Hippocampal formation (tissue), 2 donors: ENCODE measurements around the gene HOXB8.

Experiments used
- DNase-seq, 2 donors: peaks; one replicate each; lab custom pipeline; 2025; lab: John Stamatoyannopoulos, UW

Gene HOXB8

DNA sequence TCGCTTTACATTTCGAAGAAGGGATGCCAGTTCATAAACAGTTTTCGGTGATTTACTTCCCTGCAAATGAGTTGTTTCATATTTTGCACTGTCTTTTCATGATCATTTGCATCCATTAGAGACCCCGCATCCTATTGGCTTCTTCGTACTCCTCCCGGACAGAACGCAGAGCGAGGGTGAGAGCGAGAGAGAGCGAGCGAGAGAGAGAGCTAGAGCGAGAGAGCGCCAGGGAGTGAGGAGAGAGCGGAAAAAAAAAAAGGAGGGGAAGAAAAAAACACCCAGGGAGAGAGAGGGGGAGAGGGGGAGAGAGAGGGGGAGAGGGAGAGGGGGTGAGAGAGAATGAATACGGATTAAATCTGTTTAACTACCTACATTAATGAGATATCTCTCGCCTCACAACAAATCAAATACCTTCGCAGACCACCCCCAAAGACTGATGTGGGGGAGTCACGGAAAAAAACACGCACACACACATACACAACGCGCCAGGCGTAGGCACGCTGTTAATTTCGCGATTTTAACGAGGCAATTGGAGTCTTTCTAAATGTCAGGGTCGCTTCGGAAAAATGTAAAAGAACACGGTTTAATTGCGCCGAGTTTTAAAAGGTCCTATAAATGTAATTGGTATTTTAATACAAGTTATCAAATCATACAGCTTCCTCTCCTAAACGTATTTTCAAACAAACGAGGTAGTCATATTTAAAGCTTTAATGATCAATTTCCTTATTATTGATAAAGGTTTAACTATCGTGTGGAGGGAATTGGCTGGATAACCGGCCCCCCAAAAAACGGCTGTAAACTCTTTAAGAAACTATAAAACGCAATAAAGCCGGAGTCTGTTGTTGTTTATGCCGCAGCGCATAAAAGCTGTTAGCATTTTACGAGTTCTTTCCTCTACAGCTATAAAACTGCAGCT lies at the start of gene HOXB8:
Gene HOXB8, minus strand, starts transcription at position 246 of the 916 bp plus-strand sequence. CDS start 588 bp downstream, outside the sequence.
- no peak for DNase-seq

GRCh38 chr17:48663134-48663924 lies 48.2 kb upstream of the HOXB8 start:
- no peak for DNase-seq

GRCh38 chr17:48655913-48656312 lies 40.8 kb upstream of the HOXB8 start:
- no peak for DNase-seq

DNA sequence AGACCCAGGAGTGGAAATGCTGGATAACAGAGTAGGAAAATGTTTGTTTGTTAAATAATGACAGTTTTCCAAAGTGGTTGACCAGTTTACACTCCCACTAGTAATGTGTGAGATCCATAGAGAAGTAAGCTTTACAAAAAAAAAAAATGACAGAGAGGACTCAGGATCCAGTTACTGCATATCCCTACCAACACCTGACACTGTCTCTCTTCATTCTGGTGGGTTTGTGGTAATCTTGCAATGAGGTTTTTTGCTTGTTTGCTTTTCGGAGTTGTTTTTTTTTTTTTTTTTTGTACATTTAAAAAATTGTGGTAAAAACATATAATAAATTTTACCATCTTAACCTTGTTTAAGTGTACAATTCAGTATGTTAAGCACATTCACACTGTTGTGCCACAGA lies 34.6 kb upstream of the HOXB8 start:
- no peak for DNase-seq

DNA sequence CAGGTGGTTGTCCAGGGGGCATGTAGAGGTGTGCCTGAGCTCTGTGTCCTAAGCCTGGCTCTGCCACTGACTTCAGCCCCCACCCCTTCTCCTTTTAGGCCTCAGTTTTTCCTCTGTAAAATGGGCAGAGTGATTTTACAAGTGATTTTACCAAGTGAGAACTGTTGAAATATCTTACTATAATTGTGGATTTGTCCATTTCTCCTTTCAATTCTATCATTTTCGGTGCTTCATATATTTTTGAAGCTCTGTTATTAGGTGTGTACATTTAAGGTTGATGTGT lies 32.8 kb upstream of the HOXB8 start:
- DNase-seq: no peak

GRCh38 chr17:48647103-48647962 lies 32.2 kb upstream of the HOXB8 start:
- no peak for DNase-seq

DNA sequence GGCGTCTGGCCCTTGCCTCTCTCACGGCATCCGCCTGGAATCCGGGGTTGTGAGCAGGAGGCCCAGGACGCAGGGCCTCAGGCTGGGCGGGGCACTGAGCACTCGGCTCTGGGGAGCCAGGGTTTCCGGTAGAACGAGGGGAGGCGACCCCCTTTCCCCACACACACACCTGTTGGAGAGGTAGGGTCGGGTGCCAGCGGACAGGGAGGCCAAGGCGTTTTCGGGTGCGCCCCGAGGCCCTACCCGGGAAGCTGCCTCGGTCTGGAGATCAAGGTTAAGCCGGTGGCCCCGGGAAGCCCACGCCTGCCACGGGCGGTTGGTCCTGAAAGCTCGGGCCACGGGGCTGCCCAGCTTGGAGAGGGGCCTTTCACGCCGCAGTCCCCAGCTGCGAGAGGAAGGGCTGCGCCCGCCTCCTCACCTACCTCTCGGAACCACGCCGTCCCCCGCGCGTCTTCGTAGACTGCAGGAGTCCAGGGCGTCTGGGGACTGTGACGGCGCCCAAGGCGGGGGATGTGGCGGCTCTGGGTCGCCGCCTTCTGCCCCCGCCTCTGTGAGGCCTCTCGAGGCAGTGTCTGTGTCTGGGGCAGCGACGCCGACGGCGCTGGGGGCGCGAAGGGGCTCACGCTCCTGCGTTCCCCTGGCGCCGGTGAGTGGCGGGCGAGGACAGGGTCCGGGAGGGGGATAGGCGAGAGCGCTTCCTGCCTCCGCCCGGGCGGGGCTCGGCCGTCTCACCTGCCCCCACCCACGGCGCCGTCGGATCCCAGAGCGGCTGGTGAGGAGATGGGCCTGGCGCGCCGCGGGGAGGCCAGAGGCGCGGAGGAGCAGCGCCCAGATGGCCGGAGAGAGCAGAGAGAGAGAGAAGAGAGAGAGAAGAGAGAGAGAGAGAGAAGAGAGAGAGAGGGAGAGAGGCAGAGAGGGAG lies 31.4 kb upstream of the HOXB8 start:
- no peak for DNase-seq

- DNase-seq: no peak
Observed at GRCh38 chr17:48645639-48646182, 30.6 kb upstream of the HOXB8 start.

- no peak for DNase-seq
Observed at GRCh38 chr17:48644910-48645557, 29.9 kb upstream of the HOXB8 start.

GRCh38 chr17:48644159-48644558 lies 29.1 kb upstream of the HOXB8 start:
- no peak for DNase-seq

DNA sequence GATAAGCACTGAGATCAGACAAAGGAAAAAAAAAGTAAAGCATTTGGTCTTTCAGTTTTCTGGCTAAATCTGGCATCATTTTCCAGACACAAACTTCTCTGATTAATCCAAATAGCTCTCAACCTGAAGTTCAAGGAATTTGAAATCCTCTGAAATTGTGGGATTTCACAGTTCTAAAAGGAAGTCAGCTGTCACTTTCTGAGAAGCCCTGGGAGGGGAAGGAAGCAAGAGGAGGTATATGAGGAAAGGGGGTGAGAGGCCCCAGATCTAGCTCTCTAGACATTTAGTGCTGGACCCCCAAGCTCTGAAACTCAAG lies 28.6 kb upstream of the HOXB8 start:
- no peak for DNase-seq

GRCh38 chr17:48642843-48643696 lies 28.0 kb upstream of the HOXB8 start:
- no peak for DNase-seq

DNA sequence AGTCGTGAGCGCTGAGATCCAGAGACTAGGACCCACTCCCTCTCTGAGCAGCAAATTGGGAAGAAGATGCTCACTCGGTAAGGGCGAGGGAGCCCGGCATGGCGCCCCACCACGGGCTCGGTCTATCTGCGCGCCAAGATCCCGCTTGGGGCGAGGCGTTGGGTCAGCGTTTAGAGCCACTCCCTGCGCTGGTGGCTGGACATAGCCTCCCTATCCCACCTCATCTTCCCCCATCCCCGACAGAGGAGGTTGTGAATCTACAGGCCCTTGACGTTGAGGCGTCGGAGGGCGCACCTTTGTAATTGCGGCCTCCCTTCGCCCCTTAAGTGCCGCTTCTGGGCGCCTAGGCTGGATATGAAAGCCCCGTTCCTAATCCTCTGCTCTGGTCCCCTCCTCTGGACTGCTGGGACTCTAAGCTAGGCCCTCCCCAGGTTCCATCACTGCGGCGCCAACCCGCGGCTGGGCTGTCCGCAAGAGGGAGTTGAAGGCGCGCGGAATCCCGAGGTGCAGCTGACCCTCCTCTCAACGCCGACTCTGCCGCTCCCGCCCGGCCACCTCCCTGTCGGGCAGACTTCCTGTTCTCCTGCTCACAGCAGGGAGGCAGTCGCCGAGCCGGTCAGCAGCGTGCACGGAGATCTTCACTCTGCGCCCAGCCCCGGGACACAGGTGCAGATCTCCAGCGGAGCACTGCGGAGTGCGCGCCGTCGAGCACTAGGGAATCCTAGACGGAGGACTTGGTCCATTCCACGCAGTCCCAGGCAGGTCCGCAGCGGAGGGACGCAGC lies 27.2 kb upstream of the HOXB8 start:
- DNase-seq: no peak

DNA sequence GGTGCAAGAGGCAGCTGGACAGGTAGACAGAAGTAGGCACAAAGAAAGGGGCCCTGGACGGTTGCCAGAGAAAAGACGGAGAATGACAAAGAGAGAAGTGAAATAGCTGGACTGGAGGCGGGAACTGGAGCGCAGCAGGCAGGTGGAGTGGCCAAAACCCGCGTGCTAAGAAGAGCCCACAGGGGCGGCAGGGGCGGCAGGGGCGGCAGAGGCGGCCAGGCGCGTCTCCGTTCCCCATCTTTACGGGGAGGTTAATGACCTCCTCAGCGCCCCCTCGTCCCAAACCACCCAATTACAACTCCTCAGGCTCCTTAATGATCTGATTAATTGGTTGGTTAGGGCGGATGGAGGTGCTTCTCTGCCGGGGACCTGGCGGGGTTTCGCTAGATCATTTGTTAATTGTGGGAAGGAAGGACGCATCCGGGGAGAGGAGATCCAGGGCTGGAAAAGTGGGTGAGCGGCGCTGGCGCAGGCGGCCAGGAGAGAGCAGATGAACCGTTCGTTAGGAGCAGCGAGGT lies 26.5 kb upstream of the HOXB8 start:
- no peak for DNase-seq

DNA sequence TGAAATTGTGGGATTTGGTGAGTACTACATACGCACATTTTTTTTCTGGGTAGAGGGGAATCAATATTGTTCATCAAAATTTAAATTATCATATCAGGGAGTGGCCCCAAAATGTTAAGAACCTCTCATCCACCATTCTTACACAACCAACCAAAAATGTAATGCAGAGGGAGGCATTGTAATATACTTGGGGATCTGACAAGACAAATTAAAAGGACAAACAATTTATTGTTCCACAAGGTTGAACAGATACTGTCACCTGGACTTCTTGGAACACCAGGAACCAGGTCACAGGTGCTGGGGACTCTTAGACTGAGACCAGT lies 25.7 kb upstream of the HOXB8 start:
- DNase-seq: no peak

DNA sequence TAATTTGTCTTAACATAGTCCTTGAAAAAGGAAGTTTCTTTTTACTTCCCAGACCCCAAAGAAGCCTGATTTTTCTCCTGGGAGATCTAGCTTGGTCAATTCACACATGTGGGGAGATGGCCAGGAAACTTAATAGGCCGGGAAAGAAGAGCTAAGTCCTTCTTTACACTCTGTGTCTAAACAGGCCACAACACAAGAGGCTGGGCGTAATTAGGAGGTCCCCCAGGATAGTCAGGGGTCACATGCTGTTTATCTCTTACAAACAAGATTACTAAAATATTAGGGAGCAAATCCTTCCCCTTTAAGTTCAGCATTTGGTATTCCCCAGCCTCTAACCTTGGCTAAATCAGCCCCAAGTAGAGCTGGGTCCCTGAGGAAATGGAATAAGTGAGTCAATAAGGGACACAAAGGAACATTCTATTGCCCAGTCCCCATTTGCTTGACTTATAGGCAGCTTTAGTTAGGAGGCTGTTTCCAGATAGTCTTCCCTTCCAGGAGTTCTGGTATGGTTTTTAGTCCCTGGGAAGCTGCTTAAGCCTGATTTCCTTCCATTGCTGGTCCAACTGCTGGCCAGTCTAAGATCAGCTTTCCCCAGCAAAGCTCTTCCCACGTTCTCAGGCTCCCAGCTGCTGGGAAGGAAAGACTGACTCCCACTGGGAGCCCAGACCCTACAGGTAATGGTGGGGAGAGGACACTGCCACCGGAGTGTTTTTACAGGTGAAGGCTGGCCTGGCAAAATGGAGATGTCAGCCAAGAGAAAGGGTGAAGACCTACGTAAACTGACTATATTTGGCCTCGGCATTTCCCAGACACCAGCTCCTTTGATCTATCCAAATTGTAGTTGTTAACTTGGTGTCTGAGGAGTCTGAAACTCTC lies 25.1 kb upstream of the HOXB8 start:
- DNase-seq: no peak

- no peak for DNase-seq
Observed at GRCh38 chr17:48639136-48639535, 24.0 kb upstream of the HOXB8 start.
